Left hindlimb (tissue), 1 donor: ENCODE results near the gene IGFL4.

Experiments
- DNase-seq: peaks from one replicate; pipeline ENCODE4 v3.0.0-alpha.2; 2018

IGFL4 gene

GRCh38 chr19:46018729-46019251 lies 22.0 kb downstream of the IGFL4 start:
- DNase-seq: no peak

GRCh38 chr19:46017874-46018675 lies 22.7 kb downstream of the IGFL4 start:
- no peak for DNase-seq

- no peak for DNase-seq
Observed at GRCh38 chr19:46017095-46017429, 23.7 kb downstream of the IGFL4 start.

GRCh38 chr19:46016426-46017094 lies 24.2 kb downstream of the IGFL4 start:
- peak; percentile 87 for DNase-seq

- no peak for DNase-seq
Observed at GRCh38 chr19:46015687-46016425, 24.9 kb downstream of the IGFL4 start.

GRCh38 chr19:46014941-46015686 lies 25.7 kb downstream of the IGFL4 start:
- peak; percentile 54 for DNase-seq

GRCh38 chr19:46014534-46014933 lies 26.3 kb downstream of the IGFL4 start:
- no peak for DNase-seq

GRCh38 chr19:46009530-46010510 lies 31.0 kb downstream of the IGFL4 start:
- peak; percentile 69 for DNase-seq

- DNase-seq: no peak
Observed at GRCh38 chr19:46006411-46006810, 34.4 kb downstream of the IGFL4 start.

GRCh38 chr19:46002678-46003275 lies 38.0 kb downstream of the IGFL4 start:
- DNase-seq: no peak

- DNase-seq: no peak
Observed at GRCh38 chr19:46000491-46001246, 40.1 kb downstream of the IGFL4 start.

GRCh38 chr19:45999653-46000121 lies 41.1 kb downstream of the IGFL4 start:
- no peak for DNase-seq

- DNase-seq: no peak
Observed at GRCh38 chr19:45998834-45999233, 42.0 kb downstream of the IGFL4 start.

GRCh38 chr19:45996933-45997332 lies 43.9 kb downstream of the IGFL4 start:
- DNase-seq: no peak

- no peak for DNase-seq
Observed at GRCh38 chr19:45995715-45996385, 45.0 kb downstream of the IGFL4 start.

- DNase-seq: peak; percentile 98
Observed at GRCh38 chr19:45994998-45995714, 45.6 kb downstream of the IGFL4 start, which contains the start of gene CCDC61. Gene CCDC61, plus strand, starts transcription at chr19:45995467. Its CDS starts 7,552 bp downstream, at chr19:46003019.

- no peak for DNase-seq
Observed at GRCh38 chr19:45994456-45994997, 46.3 kb downstream of the IGFL4 start.

- no peak for DNase-seq
Observed at GRCh38 chr19:45990113-45990728, 50.6 kb downstream of the IGFL4 start.
